ENCODE results near the gene GBP7. TPM values are rescaled to one million over a fixed set of nuclear protein-coding genes. Genes with fewer than 3 reads are reported as not detected.
"Not testable (repeated sequence)": the region's sequence is repeated elsewhere in the genome, so short reads cannot be mapped to it uniquely, and the experiment has no call there.

Gene GBP7
- total RNA-seq, 1 experiment from 2014 or later, result not detected

DNA sequence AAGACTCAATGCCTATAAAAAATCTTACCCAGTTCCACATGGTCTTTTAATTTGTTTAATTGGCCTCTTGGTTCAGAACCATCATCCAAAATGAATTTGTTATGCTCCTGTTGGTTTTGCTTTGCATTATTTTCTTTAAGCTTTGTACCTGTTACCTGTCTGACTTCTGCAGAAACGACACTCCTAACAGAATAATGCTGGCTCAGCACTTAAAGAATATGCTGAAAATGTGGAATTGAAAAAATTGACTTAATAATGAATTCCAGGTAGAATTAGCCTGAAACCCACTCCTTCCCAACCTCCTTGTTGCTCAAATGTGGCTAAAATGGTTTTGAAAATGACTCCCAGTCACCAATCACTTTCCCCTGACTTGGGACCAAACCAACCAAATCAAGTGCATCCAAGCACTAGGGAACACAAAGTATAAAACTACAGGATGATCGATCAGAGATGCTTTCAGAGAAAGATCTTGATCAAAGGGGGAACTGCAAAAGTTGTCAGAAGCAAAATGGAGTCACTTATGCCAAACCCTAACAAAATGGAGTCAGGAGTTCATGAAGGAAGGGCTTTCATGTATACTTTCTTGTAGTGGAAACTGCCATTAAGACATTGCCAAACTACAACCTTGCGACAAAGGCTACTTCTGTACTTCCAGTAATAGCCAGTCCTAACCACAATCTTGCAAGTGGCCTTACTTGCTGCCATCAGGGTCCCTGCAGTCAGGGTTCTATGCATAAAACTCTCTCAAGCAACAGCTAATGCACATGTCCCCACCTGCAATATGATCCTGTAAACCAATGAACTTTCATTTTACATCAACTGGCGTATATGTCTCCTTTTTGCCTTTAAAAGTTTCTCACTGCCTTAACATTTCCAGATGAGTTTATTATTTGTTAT, 5.4 kb downstream of the GBP7 start:
- DNase-seq (ENCODE audit: low read depth), result no peak

DNA sequence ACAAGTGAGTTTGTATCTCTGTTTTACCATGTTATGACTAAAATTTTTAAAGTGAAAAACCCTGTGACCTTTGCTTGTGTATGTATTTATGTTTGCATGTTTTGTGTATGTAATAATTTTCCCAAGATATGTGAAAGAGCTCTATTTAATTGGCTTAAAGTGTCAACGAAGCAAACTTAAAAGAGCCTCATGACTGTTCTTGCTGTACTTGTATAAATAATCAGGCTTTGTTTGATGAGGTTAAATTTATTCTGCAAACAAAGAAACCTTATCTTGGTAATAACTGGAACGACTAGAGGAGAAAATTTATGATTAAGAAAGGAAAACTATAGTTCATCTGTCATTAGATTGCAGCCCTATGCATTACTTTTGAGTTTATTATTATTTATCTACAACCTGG, 6.6 kb downstream of the GBP7 start:
- no peak for DNase-seq (ENCODE audit: low read depth)

DNA sequence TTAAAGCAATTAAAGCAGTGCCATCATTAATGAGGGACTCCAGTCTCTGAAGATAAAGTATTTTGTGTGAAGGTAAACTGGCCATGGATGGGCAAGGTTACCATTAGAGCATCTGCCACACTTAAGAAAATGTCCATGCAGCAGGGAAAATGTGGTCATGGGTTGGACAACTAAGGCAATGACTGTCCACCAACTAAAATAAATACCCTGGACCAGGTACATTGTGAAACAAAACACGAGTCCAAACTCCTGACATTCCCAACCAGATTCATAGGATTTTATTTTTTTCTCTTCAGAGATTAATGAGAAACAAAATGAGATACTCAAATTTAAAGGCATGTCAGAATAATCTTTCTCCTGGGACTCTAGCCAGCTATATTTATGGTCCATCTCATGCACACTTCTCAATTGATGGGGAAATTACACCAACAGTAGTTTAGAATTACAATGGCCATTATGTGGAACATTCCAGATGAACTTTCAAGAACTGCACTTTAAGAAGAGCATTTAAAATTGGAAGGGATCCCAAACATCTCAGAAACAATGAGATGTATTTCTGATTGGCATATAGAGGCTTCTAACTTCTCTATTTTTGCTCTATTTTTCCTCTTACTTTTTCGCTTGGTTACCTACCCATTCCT, 8.1 kb downstream of the GBP7 start:
- no peak for DNase-seq (ENCODE audit: low read depth)

DNA sequence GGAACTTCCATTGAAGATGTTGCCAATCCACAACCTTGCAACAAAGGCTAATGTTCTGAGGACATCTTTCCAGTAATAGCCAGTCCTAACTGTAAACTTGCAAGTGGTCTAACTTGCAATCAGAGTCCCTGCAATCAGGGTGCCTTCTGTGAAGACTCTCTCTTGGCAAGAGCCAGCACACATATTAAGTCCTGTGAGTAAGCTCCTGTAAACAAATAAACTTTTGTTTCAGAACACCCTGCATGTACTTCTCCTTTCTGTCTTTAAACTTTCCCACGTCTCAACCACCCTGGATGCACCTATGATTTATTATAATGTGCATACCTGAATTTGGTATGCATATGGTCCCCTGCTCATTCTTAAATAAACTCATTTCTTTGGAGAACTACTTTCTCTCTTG, 9.1 kb downstream of the GBP7 start:
- no peak for DNase-seq (ENCODE audit: low read depth)

DNA sequence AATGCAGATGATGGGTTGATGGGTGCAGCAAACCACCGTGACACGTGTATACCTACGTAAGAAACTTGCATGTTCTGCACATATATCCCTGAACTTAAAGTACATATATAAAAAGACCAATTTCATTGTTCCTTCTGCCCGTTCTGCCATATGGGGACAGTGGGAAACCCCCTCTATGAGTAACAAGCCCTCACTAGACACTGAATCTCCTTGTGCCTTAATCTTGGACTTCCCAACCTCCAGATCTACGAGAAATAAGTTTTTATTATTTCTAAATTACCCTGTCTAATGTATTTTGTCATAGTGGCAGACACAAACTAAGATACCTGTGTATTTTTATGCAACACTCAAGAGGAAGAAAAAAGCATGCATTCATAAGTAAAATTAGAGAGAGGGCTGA, 10.0 kb downstream of the GBP7 start:
- no peak for DNase-seq (ENCODE audit: low read depth)

DNA sequence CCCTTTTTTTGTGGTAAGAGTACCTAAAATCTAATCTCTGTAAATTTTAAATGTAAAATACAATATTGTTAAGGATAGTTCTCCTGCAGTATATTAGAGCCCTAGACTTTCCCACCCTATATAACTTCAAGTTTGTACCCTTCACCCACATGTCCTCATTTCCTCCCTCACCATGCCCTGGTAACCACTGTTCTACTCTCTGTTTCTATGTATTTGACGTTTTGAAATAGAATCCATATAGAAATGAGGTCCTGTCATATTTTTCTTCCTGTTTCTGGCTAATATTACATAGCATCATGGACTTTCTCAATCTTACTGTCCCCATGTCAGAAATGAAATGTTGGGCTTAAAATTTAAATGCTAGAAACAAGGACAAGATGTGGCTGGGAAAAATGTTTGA, 24.8 kb downstream of the GBP7 start:
- DNase-seq (ENCODE audit: low read depth), result no peak

DNA sequence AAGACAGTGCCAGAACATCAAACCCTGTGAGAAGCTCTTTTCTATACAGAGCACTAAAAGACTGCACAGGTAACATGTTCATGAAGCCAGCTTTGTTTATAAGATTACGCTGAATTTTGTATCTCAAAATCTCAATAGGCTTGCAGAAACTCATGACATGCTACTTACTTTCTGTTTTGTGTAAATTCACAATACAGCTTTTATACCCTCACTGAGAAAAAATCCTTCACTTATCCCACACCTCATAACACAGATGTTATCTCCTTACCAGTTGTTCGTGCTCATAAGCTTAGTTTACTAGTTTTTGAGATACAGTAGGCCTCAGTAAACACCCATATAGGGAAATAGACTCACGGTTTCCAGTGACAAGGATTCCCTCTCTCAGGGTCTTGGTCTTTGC, 25.8 kb downstream of the GBP7 start:
- DNase-seq (ENCODE audit: low read depth), result no peak

DNA sequence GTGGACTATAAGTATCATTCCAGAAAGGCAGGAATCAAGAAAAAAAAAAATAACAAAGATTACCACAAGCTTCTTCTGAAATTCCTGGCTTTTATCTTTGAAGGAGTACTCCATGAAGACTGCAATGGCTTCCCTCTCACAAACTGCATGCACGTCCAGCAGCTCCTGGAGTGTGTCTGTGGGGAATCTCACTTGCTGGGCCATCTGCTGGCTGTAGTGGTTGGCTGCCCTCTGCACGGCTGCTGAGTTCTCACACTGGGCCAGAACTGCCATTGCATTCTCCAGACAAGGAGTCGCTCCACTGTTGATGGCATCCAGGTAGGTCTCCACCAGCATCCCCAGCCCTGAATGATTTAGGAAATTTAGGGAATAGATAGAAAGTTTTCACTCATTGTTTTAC, 26.6 kb downstream of the GBP7 start:
- DNase-seq (ENCODE audit: low read depth), result peak; percentile 13

DNA sequence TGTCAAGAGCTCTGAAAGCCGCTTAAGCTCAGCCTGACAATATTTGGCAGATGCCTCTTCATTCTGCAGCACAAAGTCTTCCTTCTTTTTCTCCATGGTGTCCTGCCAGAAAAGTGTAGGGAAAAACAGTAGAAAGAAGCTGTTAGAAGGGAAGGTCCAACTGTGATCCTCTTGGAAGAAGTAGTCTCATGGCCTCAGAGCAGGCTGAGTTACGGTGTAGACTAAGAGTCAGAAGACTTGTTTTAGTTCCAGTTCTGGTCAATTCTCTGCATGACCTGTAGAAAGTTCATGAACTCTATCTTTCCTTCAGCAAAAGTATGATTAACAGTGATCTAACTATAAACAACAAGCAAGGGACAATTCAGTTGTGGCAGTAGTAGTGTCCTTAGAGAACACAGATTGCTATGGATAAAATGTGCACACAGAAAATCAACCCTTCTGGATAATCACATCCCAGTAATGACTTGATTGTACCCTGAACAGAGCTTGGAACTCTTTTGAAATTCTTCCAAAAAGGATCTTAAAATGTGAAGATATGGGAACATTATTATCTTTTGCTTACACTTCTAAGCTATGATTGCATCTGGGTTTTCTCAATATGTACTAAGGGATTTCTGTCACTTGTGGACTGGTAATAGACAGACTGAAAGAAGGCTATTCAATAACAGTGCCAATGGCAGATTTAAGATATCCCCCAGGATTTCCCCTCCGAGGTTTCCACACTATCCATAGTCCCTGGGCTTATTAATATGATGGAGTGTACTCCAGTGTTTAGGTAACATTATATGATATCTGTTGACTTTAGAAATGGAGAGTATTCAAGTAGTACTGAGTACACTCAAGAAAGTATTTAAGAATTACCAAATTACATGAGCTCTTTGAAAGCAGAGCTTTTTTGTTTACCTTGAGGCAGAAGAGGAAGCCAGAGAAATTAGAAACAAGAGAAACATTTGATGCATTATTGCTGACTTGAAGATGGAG, 27.8 kb downstream of the GBP7 start:
- DNase-seq (ENCODE audit: low read depth), result peak; percentile 4

DNA sequence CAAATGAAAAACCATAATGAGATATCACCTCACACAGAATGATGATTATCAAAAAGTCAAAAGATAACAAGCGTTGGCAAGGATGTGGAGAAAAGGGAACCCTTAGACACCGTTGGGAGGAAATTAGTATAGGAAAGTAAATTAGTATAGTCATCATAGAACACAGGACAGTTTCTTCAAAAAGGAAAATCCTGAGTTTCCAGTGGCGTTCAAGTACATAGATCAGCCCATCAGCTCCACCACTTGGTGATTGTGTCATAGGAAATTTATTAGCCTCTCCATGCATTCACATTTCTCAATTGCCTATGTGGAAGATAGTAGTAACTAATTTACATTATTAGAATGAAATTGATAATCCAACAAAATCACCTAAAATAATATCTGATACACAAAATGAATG, 29.1 kb downstream of the GBP7 start:
- DNase-seq (ENCODE audit: low read depth), result no peak

DNA sequence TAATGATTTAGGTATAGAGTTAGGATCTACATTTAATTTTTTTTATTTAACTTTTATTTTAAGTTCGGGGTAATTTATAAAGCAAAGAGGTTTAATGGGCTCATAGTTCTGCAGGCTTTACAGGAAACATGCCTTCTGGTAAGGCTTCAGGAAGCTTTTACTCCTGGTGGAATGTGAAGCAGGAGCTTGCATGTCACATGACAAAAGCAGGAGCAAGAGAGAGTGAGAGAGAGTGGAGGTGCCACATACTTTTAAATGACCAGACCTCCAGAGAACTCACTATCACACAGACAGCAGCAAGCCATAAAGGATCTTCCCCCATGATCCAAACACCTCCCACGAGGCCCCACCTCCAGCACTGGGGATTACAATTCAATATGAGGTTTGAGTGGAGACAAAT, 32.3 kb downstream of the GBP7 start:
- no peak for DNase-seq (ENCODE audit: low read depth)

DNA sequence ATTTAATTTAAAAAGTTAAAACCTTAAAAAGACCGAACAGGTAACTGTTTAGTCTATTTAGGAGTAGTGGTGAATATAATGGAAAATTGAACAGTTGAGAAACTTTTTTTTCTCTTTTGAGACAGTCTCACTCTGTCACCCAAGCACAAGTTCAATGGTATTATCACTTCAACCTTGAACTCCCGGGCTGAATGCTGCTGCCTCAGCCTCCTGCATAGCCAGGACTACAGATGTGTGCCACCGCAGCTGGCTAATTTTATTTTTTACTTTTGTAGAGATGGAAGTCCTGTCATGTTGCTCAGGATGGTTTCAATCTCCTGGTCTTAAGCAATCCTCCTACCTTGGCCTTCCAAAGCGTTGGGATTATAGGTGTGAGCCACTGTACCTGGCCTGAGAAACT, 33.6 kb downstream of the GBP7 start:
- DNase-seq (ENCODE audit: low read depth), result no peak

DNA sequence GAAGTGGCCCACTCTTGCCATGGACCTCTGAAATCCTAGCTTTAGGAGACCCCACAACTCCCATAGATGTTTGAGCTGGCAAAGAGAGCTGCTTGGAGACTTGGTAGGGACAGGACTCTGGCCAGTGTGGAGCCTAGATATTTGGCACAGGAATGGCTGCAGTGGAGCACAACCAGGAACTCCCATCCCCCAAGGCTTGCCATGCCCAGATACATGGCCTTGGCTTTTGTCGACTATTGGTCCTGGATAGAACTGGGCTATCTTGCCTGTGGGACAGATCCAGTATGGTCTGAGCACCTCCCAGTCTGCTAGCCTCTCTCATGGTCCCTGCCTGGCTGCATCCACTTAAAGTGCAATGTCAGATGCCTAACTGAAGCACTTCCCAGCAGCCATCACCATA, 42.1 kb downstream of the GBP7 start:
- no peak for DNase-seq (ENCODE audit: low read depth)

DNA sequence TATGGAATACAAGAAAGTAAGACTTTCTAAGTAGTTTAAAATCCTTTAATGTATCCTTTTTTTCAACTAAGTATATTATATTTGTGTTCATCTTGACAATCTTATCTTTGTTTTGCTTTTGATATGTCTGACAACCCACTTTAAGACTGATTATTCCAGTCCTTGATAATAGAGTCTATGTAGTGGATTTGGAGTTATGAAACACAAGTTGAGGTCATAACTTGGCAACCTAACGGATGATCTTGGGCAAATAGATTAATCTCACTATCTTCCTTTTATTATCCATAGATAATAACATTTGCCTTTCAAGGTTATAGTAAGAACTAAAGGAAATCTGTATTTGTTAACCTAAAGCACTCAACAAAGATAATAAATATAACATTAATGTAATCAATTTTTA, 45.1 kb downstream of the GBP7 start:
- DNase-seq (ENCODE audit: low read depth), result no peak

DNA sequence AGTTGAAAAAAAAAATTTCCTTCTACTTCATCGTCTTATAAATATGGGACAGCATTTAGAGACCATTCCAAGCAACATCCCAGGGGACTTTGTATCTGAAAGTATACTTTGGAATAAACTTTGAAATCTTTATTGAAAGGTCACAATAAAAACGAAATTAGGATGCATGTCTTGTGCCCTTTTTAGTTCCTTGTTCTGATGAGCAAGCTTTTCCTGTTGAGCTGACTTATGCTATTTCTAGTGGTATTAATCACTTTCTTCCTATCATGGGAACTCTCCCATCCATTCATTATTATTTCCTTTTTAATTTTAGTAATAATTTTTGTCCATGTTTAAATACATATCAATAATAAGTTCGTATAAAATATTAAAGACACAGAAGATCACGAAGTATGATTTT, 45.9 kb downstream of the GBP7 start:
- DNase-seq (ENCODE audit: low read depth), result no peak

DNA sequence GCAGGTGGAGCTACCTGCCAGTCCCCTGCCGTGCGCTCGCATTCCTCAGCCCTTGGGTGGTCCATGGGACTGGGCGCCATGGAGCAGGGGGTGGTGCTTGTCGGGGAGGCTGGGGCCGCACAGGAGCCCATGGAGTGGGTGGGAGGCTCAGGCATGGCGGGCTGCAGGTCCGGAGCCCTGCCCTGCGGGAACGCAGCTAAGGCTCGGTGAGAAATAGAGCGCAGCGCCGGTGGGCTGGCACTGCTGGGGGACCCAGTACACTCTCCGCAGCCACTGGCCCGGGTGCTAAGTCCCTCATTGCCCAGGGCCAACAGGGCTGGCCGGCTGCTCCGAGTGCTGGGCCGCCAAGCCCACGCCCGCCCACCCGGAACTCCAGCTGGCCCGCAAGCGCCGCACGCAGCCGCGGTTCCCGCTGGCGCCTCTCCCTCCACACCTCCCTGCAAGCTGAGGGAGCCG, 47.8 kb downstream of the GBP7 start:
- DNase-seq (ENCODE audit: low read depth), result not testable (repeated sequence)

DNA sequence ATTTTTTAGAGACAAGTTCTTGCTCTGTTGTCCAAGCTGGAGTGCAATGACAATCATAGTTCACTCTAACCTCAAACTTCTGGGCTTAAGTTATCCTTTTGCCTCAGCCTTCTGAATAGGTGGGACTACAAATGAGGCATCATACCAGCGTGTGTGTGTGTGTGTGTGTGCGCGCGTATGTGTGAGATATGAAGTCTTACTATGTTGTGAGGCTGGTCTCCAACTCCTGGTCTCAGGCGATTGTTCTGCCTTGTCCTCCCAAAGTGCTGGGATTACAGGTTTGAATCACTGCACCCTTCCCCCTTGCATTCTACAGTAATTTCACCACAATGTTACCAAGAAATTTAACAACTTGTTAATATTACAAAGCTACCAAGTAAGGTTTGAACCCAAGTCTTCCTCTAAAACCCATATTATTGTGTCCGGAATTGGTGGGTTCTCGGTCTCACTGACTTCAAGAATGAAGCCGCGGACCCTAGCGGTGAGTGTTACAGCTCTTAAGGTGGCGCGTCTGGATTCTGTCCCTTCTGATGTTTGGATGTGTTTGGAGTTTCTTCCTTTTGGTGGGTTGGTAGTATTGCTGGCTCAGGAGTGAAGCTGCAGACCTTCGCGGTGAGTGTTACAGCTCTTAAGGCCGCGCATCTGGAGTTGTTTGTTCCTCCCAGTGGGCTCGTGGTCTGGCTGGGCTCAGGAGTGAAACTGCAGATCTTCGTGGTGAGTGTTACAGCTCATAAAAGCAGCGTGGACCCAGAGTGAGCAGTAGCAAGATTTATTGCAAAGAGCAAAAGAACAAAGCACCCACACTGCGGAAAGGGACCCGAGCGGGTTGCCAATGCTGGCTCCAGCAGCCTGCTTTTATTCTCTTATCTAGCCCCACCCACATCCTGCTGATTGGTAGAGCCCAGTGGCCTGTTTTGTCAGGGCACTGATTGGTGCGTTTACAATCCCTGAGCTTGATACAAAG, 48.9 kb downstream of the GBP7 start:
- DNase-seq (ENCODE audit: low read depth), result peak; percentile 47

DNA sequence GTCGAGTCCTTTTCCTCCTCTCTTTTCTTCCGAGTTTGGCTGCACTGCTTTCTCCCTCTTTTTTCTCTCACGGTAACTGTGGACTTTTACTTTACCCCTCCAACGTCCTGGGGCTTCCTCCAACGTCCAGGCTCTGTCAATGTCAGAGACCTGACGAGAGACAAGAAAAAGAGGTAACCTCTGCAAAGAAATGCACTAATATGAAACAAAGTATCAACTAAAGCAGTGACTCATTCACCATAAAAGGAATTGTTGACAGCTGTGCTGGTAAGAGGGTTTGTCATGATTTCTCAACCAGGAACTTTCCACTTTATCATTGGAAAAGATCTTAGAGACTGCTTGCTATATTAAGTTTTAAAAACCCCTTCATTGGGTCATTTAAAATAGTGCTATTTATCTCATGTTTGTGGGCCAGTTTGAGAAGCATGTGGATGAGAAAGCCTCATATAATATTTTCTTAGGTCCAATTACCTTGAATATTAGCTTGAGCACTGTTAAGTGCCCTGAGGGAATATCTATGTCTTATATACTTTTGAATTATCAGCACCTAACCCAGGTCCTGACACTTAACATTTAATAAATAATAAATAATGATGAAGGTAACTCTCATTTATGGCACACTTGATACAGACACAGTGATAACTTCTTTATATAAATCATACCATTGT, 49.8 kb downstream of the GBP7 start, which contains the start of gene GBP2:
Gene GBP2, minus strand, starts transcription at position 202 of the 668 bp plus-strand sequence. CDS start 4,148 bp downstream, outside the sequence.
- peak; percentile 92 for DNase-seq (ENCODE audit: low read depth)

DNA sequence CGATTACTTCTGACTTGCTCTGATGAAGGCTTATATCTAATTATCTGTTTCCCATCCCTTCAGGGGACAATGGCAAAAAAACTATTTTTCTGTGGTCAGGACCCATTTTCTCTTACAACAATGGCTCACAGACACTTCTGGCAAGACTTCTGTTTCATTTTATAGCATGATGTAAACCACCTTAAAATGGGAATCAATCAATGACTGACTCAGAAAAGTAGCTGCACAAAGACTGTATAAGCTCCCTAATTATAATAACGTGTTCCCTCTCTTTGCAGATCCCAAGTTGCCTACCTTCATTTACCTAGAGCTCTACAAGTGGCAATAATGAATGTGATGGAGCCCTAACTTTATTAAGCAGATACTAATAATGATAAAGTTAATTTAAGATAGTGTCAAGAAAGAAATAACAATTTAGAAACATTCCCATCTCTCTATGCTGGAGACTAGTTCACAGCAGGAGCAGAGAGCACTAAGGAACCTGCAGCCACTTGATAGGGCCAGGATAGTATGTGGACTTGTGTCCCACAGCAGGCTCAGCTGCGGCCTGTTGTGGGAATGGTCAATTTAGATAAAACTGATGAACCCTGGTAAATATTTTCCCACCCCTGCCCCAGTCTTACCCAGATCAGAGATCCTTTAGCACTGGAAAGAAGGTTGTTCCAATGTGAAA, 50.4 kb downstream of the GBP7 start:
- peak; percentile 26 for DNase-seq (ENCODE audit: low read depth)

DNA sequence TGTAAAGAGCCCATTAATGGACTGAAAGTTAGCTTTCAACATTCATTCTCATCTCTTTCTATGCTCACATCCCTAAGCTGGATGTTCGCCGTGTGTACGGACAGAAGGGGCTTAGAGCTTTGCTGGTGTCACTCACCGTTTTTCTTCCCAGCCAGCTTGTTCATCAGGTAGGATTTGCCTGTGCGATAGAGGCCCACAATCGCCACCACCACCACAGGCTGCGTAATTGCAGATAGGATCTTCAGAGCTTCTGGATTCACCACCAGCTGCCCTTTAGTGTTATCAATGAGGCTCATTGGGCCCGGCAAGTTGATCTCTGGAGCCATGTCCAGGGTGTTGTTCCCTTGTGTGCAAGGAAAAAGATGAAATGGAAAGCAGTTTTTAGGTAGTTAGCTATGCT, 54.2 kb downstream of the GBP7 start:
- no peak for DNase-seq (ENCODE audit: low read depth)

Data from M059J (cell line).